22Rv1 (cell line): ENCODE measurements around the gene TBC1D5.

Experiments
- H3K27ac ChIP-seq: fragments of 450-650 bp; 2 replicates; pipeline ENCODE4 v1.5.1; 2017
- CTCF ChIP-seq: fragments of 450-650 bp; IDR thresholded peaks from 2 replicates; pipeline ENCODE4 v1.5.1; 2017; ENCODE audit warnings: mild to moderate bottlenecking
- ZFX ChIP-seq: fragments of 450-650 bp; IDR thresholded peaks from 2 replicates; pipeline ENCODE4 v1.6.1; 2017; ENCODE audit warnings: antibody characterized with exemption, borderline replicate concordance

TBC1D5 gene

GRCh38 chr3:17687566-17687965, 54.9 kb downstream of the TBC1D5 start:
- H3K27ac ChIP-seq = no peak overlapping the region
- TF ChIP-seq ZFX (no peak), CTCF (no peak)

GRCh38 chr3:17686613-17687012, 55.8 kb downstream of the TBC1D5 start:
- no peak overlapping the region for H3K27ac ChIP-seq
- TF ChIP-seq CTCF (peak; percentile 46), ZFX (no peak)

- TF ChIP-seq CTCF = no peak
- no peak for TF ChIP-seq ZFX
- H3K27ac ChIP-seq = no peak overlapping the region
Observed at GRCh38 chr3:17683542-17684207, 58.8 kb downstream of the TBC1D5 start.

DNA sequence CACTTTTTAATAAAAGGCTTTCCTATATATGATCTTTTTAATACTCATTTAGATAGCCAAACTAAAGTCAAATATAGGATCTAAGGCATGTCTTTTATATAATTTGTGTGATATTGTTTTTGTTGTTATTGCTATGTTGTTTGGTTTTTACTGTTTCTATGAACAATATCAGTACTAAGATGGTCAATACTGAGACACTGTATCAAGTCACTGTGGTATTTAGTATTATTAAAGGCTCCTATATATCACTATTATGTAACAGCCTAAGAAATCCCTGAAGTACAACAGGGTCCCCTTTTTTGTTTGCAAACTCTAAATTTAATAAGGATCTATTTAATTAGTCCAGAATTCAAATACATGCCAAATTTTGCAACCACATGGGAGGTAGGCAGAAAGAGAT, 61.9 kb downstream of the TBC1D5 start:
- no peak for TF ChIP-seq CTCF
- no peak for TF ChIP-seq ZFX
- H3K27ac ChIP-seq = no peak overlapping the region

DNA sequence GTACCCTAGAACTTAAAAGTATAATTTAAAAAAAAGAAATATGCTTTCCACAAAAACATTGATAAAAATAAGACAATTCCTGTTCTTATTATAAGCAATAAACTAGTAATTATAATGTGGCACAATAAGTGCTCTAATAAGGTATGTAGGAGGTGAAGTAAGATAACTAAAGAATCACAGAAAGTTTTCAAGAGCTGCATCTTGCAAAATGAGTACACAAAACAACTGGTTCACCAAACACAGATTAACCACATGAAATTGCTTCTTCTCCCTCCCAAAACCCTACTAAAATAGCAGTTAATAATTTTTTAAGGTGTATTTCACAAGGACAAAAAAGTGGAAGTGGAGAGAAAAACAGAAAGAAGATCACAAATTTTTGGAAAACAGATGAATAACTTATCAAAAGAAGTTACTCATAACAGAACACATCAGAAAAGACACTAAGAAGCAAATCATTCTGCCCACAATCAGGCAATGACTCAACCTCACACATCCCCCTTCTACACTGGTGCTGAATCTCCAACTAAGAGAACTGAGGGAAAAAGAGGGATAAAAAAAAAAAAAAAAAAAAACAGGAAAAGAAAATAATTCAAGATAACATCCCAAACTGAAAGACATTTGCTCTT, 64.2 kb downstream of the TBC1D5 start:
- TF ChIP-seq CTCF = no peak
- TF ChIP-seq ZFX = no peak
- no peak overlapping the region for H3K27ac ChIP-seq

- no peak overlapping the region for H3K27ac ChIP-seq
- TF ChIP-seq ZFX (no peak), CTCF (no peak)
Observed at GRCh38 chr3:17674082-17674686, 68.2 kb downstream of the TBC1D5 start.

- TF ChIP-seq ZFX (no peak), CTCF (no peak)
- H3K27ac ChIP-seq = no peak overlapping the region
Observed at GRCh38 chr3:17672506-17672905, 69.9 kb downstream of the TBC1D5 start.
